NT2/D1 (cell line): ENCODE results near the gene FOXP1.

Experiments used
- SUZ12 ChIP-seq: IDR thresholded peaks from 2 replicates; pipeline ENCODE4 v1.6.1; 2011; ENCODE audit not compliant: insufficient read length, insufficient read depth; ENCODE audit errors: extremely low read depth
- YY1 ChIP-seq: IDR thresholded peaks from 2 replicates; pipeline ENCODE4 v1.6.1; 2011; ENCODE audit not compliant: insufficient read length, insufficient read depth
- ZNF274 ChIP-seq: IDR thresholded peaks from 2 replicates; pipeline ENCODE4 v1.6.1; 2011; ENCODE audit warnings: mild to moderate bottlenecking, low read depth, low read length

DNA sequence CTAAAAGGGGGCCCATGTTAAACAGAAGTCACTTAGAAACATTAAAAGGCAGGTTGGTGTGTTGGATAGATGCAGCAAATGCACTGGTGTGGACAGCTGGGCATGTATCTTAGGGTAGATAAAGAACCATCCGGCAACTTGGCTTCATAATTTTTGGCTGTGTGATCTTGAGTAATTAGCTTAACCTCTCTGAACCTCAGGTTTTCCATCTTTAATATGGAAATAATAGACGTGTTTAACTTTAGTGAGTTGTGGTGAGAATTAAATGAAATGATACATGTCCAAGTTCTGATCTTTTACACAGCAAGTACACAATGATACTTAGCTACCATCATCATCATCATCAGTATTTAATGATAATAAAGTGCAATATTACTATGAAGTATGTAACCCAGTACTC lies 330.4 kb downstream of the FOXP1 start:
- no peak for TF ChIP-seq YY1
- TF ChIP-seq ZNF274 = no peak
- no peak for TF ChIP-seq SUZ12
